GM12878 (cell line): Measurements from ENCODE around the gene OR10H2.
"Not testable (repeated sequence)": the region's sequence is repeated elsewhere in the genome, so short reads cannot be mapped to it uniquely, and the experiment has no call there.

Source experiments
- ASH2L ChIP-seq: fragments of 300-600, 200-600 bp; sonication (generic); IDR thresholded peaks from 2 replicates; pipeline ENCODE4 v1.6.1; 2017; ENCODE audit warnings: low read depth, mild to moderate bottlenecking, borderline replicate concordance
- CTCF ChIP-seq, 3 experiments: IDR thresholded peaks in 2 of 3; conservative IDR thresholded peaks in 1 of 3; 2 replicates each; pipeline ENCODE4 v1.5.1; 2011; ENCODE audit warnings: low read depth in 3 of 3, low read length in 3 of 3, mild to moderate bottlenecking in 3 of 3, control low read depth in 2 of 3, moderate library complexity in 2 of 3, inconsistent platforms in 1 of 3, mixed read lengths in 1 of 3; ENCODE audit not compliant: control insufficient read depth in 2 of 3, insufficient read depth in 1 of 3; ENCODE audit errors: extremely low read depth in 1 of 3
- MYC ChIP-seq: IDR thresholded peaks from 2 replicates; pipeline ENCODE4 v1.6.1; 2011; ENCODE audit warnings: mild to moderate bottlenecking, low read length, moderate library complexity, inconsistent platforms; ENCODE audit not compliant: insufficient read depth, insufficient replicate concordance, insufficient read length, severe bottlenecking
- POLR2A ChIP-seq: IDR thresholded peaks from 2 replicates; pipeline ENCODE4 v1.6.1; 2011; ENCODE audit warnings: low read depth, mild to moderate bottlenecking, low read length
- SIN3A ChIP-seq: IDR thresholded peaks from 2 replicates; pipeline ENCODE4 v1.6.1; 2012; ENCODE audit warnings: low read depth, low read length, improper control_type of control experiment
- SMAD5 ChIP-seq: IDR thresholded peaks from 2 replicates; pipeline ENCODE4 v1.6.1; 2016; ENCODE audit warnings: antibody characterized with exemption, low read depth
- TF ChIP-seq, protein P1 (sequence below): IDR thresholded peaks from 2 replicates; pipeline ENCODE4 v1.6.1; 2011; ENCODE audit warnings: low read depth, mild to moderate bottlenecking, low read length, moderate library complexity, borderline replicate concordance; ENCODE audit errors: extremely low read depth

DNA sequence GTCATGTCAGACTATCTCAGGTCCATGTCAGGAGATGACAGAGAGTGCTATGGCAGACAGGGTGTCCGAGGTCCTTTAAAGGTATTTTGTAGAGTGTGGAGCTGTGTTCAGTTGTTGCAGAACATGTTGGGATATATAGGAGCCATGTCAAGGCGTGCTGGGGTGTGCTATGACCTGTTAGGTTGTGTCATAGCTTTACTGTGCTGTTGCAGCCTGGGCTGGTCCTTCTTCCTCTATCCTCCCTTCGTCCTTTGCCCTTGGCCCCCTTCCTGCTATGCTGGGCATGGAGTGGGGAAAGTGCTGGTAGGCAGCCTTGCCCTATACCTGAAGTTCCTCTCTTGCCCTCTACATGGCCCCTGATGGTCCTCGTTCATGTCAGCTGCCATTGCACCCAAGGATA, 48.0 kb upstream of the OR10H2 start:
- not testable (repeated sequence) for TF ChIP-seq SIN3A; CTCF (IDR thresholded peaks at IDR 0.05 in 2 of 3, conservative IDR thresholded peaks at IDR 0.05 in 1 of 3; ENCODE audit: control insufficient read depth in 2 of 3, extremely low read depth in 1 of 3, insufficient read depth in 1 of 3, low read depth in 3 of 3, low read length in 3 of 3); POLR2A; SMAD5; MYC; ASH2L
- TF ChIP-seq, protein P1, sequence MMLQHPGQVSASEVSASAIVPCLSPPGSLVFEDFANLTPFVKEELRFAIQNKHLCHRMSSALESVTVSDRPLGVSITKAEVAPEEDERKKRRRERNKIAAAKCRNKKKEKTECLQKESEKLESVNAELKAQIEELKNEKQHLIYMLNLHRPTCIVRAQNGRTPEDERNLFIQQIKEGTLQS = not testable (repeated sequence)
